Measurements from ENCODE around the gene MRTFA.
"Not testable (repeated sequence)": the region's sequence is repeated elsewhere in the genome, so short reads cannot be mapped to it uniquely, and the experiment has no call there.

Gene MRTFA

DNA sequence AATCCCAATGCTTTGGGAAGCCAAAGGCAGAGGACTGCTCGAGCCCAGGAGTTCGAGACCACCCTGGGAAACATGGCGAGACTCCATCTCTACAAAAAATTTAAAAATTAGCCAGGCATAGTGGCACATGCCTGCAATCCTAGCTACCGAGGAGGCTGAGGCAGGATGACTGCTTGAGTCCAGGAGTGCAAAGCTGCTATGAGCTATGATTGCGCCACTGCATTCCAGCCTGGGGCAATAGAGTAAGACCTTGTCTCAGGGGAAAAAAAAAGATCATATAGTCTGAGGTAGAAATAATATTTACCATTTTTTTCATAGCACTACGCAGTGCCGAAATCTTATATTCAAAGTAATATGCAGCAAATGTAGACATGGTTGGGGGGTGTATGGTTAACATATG is 47.8 kb downstream of the MRTFA start:
- Histone ChIP-seq H3K27ac (no peak overlapping the region), H3K9ac (no peak overlapping the region), H3K27me3 (ENCODE audit: control insufficient read depth, insufficient read depth, low read length) (no peaks in the 10 kb centered on the region), H2AFZ (no peak overlapping the region), H3K79me2 (peaks cover 5% of the 10 kb centered on the region), H3K4me3 (ENCODE audit: low read depth, low read length) (no peak overlapping the region), H3K4me1 (no peaks in the 10 kb centered on the region), H3K36me3 (ENCODE audit: control insufficient read depth, insufficient read depth, low read length) (no peaks in the 10 kb centered on the region), H3K4me2 (ENCODE audit: low read length) (no peak overlapping the region), H3K9me3 (ENCODE audit: control insufficient read depth, low read length) (no peaks in the 10 kb centered on the region)
- TF ChIP-seq, protein P1, sequence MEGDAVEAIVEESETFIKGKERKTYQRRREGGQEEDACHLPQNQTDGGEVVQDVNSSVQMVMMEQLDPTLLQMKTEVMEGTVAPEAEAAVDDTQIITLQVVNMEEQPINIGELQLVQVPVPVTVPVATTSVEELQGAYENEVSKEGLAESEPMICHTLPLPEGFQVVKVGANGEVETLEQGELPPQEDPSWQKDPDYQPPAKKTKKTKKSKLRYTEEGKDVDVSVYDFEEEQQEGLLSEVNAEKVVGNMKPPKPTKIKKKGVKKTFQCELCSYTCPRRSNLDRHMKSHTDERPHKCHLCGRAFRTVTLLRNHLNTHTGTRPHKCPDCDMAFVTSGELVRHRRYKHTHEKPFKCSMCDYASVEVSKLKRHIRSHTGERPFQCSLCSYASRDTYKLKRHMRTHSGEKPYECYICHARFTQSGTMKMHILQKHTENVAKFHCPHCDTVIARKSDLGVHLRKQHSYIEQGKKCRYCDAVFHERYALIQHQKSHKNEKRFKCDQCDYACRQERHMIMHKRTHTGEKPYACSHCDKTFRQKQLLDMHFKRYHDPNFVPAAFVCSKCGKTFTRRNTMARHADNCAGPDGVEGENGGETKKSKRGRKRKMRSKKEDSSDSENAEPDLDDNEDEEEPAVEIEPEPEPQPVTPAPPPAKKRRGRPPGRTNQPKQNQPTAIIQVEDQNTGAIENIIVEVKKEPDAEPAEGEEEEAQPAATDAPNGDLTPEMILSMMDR (IDR thresholded peaks at IDR 0.05) = no peak

DNA sequence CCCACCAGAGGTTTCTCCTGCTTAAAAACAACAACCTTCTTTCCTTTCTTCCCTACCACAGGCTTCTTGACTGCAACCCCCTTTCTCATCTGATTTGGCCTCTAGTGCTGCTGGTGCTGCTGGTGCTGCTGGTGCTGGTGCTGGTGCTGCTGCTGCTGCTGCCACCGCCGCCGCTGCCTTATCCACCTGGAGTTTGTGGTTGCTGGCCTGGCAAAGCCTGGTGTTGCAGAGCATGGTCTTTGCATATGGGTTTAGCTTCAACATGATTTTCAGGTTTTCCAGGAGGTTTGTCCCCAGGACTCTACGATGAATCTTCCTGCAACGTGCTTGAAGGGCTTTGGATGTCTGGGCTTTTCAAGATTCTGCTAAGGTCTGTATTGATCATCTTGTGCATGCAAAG is 49.7 kb downstream of the MRTFA start:
- H3K4me3 ChIP-seq (ENCODE audit: low read depth, low read length) = no peak overlapping the region
- no peaks in the 10 kb centered on the region for H3K9me3 ChIP-seq (ENCODE audit: control insufficient read depth, low read length)
- H3K4me1 ChIP-seq = no peaks in the 10 kb centered on the region
- H3K9ac ChIP-seq = no peak overlapping the region
- no peaks in the 10 kb centered on the region for H3K36me3 ChIP-seq (ENCODE audit: control insufficient read depth, insufficient read depth, low read length)
- H3K4me2 ChIP-seq (ENCODE audit: low read length) = no peak overlapping the region
- no peak overlapping the region for H2AFZ ChIP-seq
- H3K79me2 ChIP-seq = peaks cover 5% of the 10 kb centered on the region
- H3K27me3 ChIP-seq (ENCODE audit: control insufficient read depth, insufficient read depth, low read length) = no peaks in the 10 kb centered on the region
- H3K27ac ChIP-seq = no peak overlapping the region
- TF ChIP-seq, protein P1 (IDR thresholded peaks at IDR 0.05) = no peak

DNA sequence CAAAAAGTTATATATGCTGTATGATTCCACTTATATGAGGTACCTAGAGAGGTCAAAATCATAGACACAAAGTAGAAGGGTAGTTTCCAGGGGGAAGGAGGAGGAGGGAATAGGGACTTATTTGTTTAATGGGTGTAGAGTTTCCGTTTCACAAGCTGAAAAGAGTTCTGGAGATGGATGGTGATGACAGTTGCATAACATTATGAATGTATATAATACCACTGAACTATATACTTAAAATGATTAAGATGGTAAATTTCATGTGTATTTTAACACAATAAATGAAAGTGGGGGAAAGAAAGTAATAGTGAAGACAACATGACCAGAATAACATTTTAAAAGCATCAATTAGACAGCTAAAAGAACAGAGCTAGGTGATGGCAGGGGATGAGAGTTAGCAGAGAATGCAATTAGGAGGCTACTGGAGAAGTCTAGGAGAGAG is 51.2 kb downstream of the MRTFA start:
- peaks cover 5% of the 10 kb centered on the region for H3K79me2 ChIP-seq
- TF ChIP-seq, protein P1 (IDR thresholded peaks at IDR 0.05) = no peak
- H3K27ac ChIP-seq = no peak overlapping the region
- no peaks in the 10 kb centered on the region for H3K36me3 ChIP-seq (ENCODE audit: control insufficient read depth, insufficient read depth, low read length)
- H3K4me3 ChIP-seq (ENCODE audit: low read depth, low read length) = no peak overlapping the region
- no peaks in the 10 kb centered on the region for H3K4me1 ChIP-seq
- H3K9ac ChIP-seq = no peak overlapping the region
- H3K4me2 ChIP-seq (ENCODE audit: low read length) = no peak overlapping the region
- H2AFZ ChIP-seq = no peak overlapping the region
- no peaks in the 10 kb centered on the region for H3K27me3 ChIP-seq (ENCODE audit: control insufficient read depth, insufficient read depth, low read length)
- H3K9me3 ChIP-seq (ENCODE audit: control insufficient read depth, low read length) = no peaks in the 10 kb centered on the region

DNA sequence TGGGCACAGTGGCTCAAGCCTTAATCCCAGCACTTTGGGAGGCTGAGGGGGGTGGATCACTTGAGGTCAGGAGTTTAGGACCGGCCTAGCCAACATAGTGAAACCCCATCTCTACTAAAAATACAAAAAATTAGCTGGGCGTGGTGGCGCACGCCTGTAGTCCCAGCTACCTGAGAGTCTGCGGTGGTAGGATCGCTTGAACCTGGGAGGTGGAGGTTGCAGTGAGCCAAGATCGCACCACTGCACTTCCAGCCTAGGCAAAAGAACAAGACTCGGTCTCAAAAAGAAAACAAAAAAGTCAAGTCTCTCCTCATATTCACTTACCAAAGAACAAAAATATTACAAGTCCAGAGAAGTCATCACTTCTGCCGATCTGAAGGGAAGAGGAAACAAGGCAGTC is 51.8 kb downstream of the MRTFA start:
- H3K79me2 ChIP-seq; H3K27me3 ChIP-seq (ENCODE audit: control insufficient read depth, insufficient read depth, low read length); H3K4me3 ChIP-seq (ENCODE audit: low read depth, low read length); H3K4me2 ChIP-seq (ENCODE audit: low read length); H3K4me1 ChIP-seq; H3K9ac ChIP-seq; H3K36me3 ChIP-seq (ENCODE audit: control insufficient read depth, insufficient read depth, low read length); H3K27ac ChIP-seq; H3K9me3 ChIP-seq (ENCODE audit: control insufficient read depth, low read length); H2AFZ ChIP-seq: not testable (repeated sequence)

DNA sequence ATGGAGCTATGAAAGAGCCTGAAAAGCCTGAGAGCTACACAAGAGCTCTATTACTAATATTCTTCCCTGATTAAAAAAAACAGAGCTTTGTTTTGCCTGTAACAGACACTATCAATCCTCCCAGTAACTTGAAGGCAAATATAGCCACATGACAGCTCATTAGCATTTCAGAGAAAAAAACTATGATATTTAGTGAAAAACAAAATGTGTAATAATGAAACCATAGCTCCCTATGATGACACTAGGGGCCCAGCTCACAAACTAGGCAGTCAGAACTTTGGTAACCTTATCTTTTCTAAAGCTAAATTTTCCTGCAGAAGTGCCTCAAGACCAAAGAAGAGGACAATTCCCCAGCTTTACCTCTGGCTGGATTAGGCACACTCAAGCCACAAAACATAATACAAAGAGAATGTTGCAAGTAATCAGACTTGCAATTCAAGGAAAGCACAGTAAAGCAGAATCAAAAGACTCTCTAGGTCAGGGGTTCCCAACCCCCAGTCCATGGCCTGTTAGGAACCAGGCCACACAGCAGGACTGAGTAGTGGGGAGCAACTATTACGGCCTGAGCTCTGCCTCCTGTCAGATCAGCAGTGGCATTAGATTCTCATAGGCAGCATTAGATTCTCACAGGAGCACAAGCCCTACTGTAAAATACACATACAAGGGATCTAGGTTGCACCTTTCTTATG is 53.3 kb downstream of the MRTFA start:
- H2AFZ ChIP-seq = no peak overlapping the region
- H3K9me3 ChIP-seq (ENCODE audit: control insufficient read depth, low read length) = no peaks in the 10 kb centered on the region
- no peaks in the 10 kb centered on the region for H3K79me2 ChIP-seq
- H3K4me1 ChIP-seq = no peaks in the 10 kb centered on the region
- H3K4me3 ChIP-seq (ENCODE audit: low read depth, low read length) = no peak overlapping the region
- H3K27me3 ChIP-seq (ENCODE audit: control insufficient read depth, insufficient read depth, low read length) = no peaks in the 10 kb centered on the region
- no peak overlapping the region for H3K9ac ChIP-seq
- TF ChIP-seq, protein P1 (IDR thresholded peaks at IDR 0.05) = no peak
- H3K27ac ChIP-seq = no peak overlapping the region
- no peak overlapping the region for H3K4me2 ChIP-seq (ENCODE audit: low read length)
- no peaks in the 10 kb centered on the region for H3K36me3 ChIP-seq (ENCODE audit: control insufficient read depth, insufficient read depth, low read length)

Measured in parathyroid adenoma (tissue), 2 donors.